PC-9 (cell line): Measurements from ENCODE around the gene PTGFRN. TPM values are rescaled to one million over a fixed set of nuclear protein-coding genes. Genes with fewer than 3 reads are reported as not detected.

Experiments used
- BruUV-seq: library from RNA; stranded (reverse); fragments of 400-500 nt; replicated peaks from 2 replicates; lab custom pipeline; 2021; lab: Mats Ljungman, UMichigan
- CTCF ChIA-PET: fragments of 300-600 bp; sonication (Branson Sonifier 250); formaldehyde crosslinking; loops from one replicate; lab custom pipeline; 2022; ENCODE audit warnings: antibody characterized with exemption; lab: Charles Lee
- POLR2A ChIA-PET: fragments of 300-600 bp; sonication (Branson Sonifier 250); formaldehyde crosslinking; loops from one replicate; lab custom pipeline; 2022; ENCODE audit warnings: antibody characterized with exemption; ENCODE audit not compliant: unreplicated experiment; lab: Charles Lee
- DNase-seq, 2 experiments: peaks; one replicate each; pipeline versions ENCODE4 v3.0.0 to v3.0.0-alpha.2; 2015 to 2022; ENCODE audit warnings: mixed read lengths in 1 of 2
- H2AFZ ChIP-seq: fragments of 200-600 bp; sonication (generic); 2 replicates; pipeline ENCODE4 v1.8.1; 2017; ENCODE audit warnings: antibody characterized with exemption
- H3F3A ChIP-seq: fragments of 200-600 bp; sonication (generic); 2 replicates; pipeline ENCODE4 v1.8.1; 2017; ENCODE audit warnings: antibody characterized with exemption, mild to moderate bottlenecking, low read depth; ENCODE audit not compliant: insufficient read depth
- H3K27ac ChIP-seq: fragments of 200-600 bp; sonication (generic); 2 replicates; pipeline ENCODE4 v1.6.1; 2016; ENCODE audit warnings: mixed run types
- H3K27me3 ChIP-seq: fragments of 200-600 bp; sonication (generic); 2 replicates; pipeline ENCODE4 v1.6.1; 2016; ENCODE audit warnings: low read depth, mixed run types; ENCODE audit not compliant: insufficient read depth
- H3K36me3 ChIP-seq: fragments of 200-600 bp; sonication (generic); 2 replicates; pipeline ENCODE4 v1.6.1; 2016; ENCODE audit warnings: low read depth, mixed run types
- H3K4me1 ChIP-seq: fragments of 200-600 bp; sonication (generic); replicated peaks from 2 replicates; pipeline ENCODE4 v1.6.1; 2016; ENCODE audit warnings: mixed run types; ENCODE audit not compliant: insufficient read depth
- H3K4me2 ChIP-seq: fragments of 200-600 bp; sonication (generic); 2 replicates; pipeline ENCODE4 v1.6.1; 2017; ENCODE audit warnings: mixed run types
- H3K4me3 ChIP-seq: fragments of 200-600 bp; sonication (generic); 2 replicates; pipeline ENCODE4 v1.6.1; 2016; ENCODE audit warnings: mixed run types
- H3K79me2 ChIP-seq: fragments of 200-600 bp; sonication (generic); 2 replicates; pipeline ENCODE4 v1.6.1; 2017; ENCODE audit warnings: low read depth, mixed run types
- H3K9me2 ChIP-seq: fragments of 200-600 bp; sonication (generic); 2 replicates; pipeline ENCODE4 v1.8.1; 2017; ENCODE audit warnings: mild to moderate bottlenecking; ENCODE audit not compliant: insufficient read depth
- H3K9me3 ChIP-seq: fragments of 200-600 bp; sonication (generic); 2 replicates; pipeline ENCODE4 v1.8.1; 2016; ENCODE audit warnings: low read depth; ENCODE audit not compliant: insufficient read depth
- H4K20me1 ChIP-seq: fragments of 200-600 bp; sonication (generic); 2 replicates; pipeline ENCODE4 v1.8.1; 2017; ENCODE audit not compliant: insufficient read depth
- EZH2 ChIP-seq: fragments of 200-600 bp; sonication (generic); IDR thresholded peaks from 2 replicates; pipeline ENCODE4 v1.8.0; 2017; ENCODE audit warnings: antibody characterized with exemption, low read depth
- intact Hi-C: fragments of 100-400 bp; cut with micrococcal nuclease; formaldehyde crosslinking; loops from one replicate; pipeline ENCODE4 v1.10.0; 2022; ENCODE audit not compliant: unreplicated experiment
- total RNA-seq: library from RNA; stranded (reverse); gene quantifications from 2 replicates; pipeline ENCODE4 v1.2.3, GENCODE V29; 2021
- TF ChIP-seq, protein P1 (sequence below): fragments of 200-600 bp; sonication (generic); conservative IDR thresholded peaks from 2 replicates; pipeline ENCODE4 v1.6.1; 2017; ENCODE audit warnings: mixed run types, antibody characterized with exemption, mild to moderate bottlenecking, moderate library complexity

The PTGFRN gene
- total RNA-seq, 1 experiment from 2014 or later, result 87.3 TPM

DNA sequence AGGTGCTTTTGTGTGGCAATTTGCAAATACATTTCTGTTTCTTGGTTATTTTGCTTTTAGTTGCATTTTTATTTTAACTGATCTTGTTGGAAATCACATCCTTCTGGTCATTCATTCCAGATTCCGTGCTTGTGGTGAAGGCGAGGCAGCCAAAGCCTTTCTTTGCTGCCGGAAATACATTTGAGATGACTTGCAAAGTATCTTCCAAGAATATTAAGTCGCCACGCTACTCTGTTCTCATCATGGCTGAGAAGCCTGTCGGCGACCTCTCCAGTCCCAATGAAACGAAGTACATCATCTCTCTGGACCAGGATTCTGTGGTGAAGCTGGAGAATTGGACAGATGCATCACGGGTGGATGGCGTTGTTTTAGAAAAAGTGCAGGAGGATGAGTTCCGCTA, 57.1 kb downstream of the PTGFRN start:
- H3K4me1 ChIP-seq, result no peaks in the 10 kb centered on the region
- POLR2A ChIA-PET, result no interaction called here
- intact Hi-C loops, result no loop called here
- no peak overlapping the region for H3K27ac ChIP-seq
- H3K79me2 ChIP-seq, result no peaks in the 10 kb centered on the region
- H3K9me2 ChIP-seq, result no peaks in the 10 kb centered on the region
- H4K20me1 ChIP-seq, result no peaks in the 10 kb centered on the region
- no peak overlapping the region for H3K4me3 ChIP-seq
- peaks cover 17% of the 10 kb centered on the region; the same call in 1 of the 2 replicates for H3K36me3 ChIP-seq
- DNase-seq, result no peak
- H3K4me2 ChIP-seq, result no peak overlapping the region
- no peaks in the 10 kb centered on the region; the same call in 1 of the 2 replicates for H3F3A ChIP-seq
- no peak overlapping the region for H2AFZ ChIP-seq
- H3K27me3 ChIP-seq, result no peaks in the 10 kb centered on the region
- CTCF ChIA-PET, result no interaction called here
- BruUV-seq, result no TSS peak
- no peaks in the 10 kb centered on the region for H3K9me3 ChIP-seq
- TF ChIP-seq, protein P1, sequence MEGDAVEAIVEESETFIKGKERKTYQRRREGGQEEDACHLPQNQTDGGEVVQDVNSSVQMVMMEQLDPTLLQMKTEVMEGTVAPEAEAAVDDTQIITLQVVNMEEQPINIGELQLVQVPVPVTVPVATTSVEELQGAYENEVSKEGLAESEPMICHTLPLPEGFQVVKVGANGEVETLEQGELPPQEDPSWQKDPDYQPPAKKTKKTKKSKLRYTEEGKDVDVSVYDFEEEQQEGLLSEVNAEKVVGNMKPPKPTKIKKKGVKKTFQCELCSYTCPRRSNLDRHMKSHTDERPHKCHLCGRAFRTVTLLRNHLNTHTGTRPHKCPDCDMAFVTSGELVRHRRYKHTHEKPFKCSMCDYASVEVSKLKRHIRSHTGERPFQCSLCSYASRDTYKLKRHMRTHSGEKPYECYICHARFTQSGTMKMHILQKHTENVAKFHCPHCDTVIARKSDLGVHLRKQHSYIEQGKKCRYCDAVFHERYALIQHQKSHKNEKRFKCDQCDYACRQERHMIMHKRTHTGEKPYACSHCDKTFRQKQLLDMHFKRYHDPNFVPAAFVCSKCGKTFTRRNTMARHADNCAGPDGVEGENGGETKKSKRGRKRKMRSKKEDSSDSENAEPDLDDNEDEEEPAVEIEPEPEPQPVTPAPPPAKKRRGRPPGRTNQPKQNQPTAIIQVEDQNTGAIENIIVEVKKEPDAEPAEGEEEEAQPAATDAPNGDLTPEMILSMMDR, result no peak
- TF ChIP-seq EZH2, result no peak

DNA sequence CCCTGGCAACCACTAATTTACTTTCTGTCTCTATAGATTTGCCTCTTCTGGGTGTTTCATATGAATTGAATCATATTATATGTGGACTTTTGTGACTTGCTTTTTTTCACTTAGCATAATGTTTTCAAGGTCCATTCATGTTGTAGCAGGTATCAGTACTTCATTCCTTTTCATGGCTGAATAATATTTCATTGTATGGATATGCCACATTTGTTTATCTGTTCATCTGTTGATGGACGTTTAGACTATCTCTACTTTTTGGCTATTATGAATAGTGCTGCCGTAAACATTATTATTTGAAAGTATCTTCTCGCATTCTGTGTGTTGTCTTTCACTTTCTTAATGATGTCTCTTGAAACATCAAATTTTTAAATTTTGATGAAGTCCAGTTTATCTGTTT, 59.0 kb downstream of the PTGFRN start:
- no peak overlapping the region for H3K27ac ChIP-seq
- 0 out of 2 replicates have a peak, but pooled peaks cover under 1% of the 10 kb centered on the region for H3K9me3 ChIP-seq
- no peak overlapping the region for H3K4me2 ChIP-seq
- H3K4me1 ChIP-seq, result 0 out of 2 replicates have a peak, but pooled peaks cover 4% of the 10 kb centered on the region
- TF ChIP-seq, protein P1, result no peak
- no peak for TF ChIP-seq EZH2
- H3K4me3 ChIP-seq, result no peak overlapping the region
- intact Hi-C loops, result no loop called here
- H3F3A ChIP-seq, result no peaks in the 10 kb centered on the region; the same call in 1 of the 2 replicates
- H3K27me3 ChIP-seq, result no peaks in the 10 kb centered on the region
- DNase-seq, result no peak
- H3K36me3 ChIP-seq, result peaks cover 10% of the 10 kb centered on the region
- H3K79me2 ChIP-seq, result no peaks in the 10 kb centered on the region
- POLR2A ChIA-PET, result no interaction called here
- CTCF ChIA-PET, result no interaction called here
- BruUV-seq, result no TSS peak
- no peaks in the 10 kb centered on the region for H3K9me2 ChIP-seq
- no peak overlapping the region for H2AFZ ChIP-seq
- no peaks in the 10 kb centered on the region for H4K20me1 ChIP-seq

DNA sequence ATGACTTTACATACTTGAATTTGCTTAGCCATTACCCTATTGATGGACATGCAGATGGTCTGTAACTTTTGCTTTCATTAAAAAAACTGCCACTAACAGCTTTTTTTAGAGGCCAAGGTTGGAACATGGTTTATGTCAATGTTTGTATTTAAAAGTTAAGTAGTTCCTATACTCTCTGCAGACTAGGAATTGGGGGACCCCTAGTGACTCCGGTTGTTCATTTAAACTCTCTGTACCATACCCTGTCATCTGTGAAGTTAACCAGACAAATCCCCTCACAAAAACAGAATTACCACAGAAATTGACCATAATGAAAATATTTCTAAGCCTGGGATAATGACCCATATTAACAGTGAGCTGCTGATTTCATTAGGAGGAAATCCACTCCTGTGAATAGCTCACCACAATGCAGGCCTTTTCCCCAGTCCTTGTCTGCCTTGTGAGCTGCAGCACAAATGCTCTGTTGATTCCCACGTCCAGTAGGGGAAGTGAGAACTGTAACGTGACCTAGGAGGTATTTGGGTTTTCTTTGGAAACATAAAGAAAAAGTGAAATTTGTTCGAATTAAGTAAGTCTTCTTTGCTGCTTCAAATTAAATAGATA, 61.6 kb downstream of the PTGFRN start:
- Histone ChIP-seq H3F3A (no peaks in the 10 kb centered on the region; the same call in 1 of the 2 replicates), H3K4me3 (no peak overlapping the region), H3K9me3 (peaks cover 8% of the 10 kb centered on the region; the same call in 1 of the 2 replicates), H4K20me1 (no peaks in the 10 kb centered on the region), H3K27me3 (no peaks in the 10 kb centered on the region), H3K9me2 (no peaks in the 10 kb centered on the region), H3K36me3 (peaks cover 22% of the 10 kb centered on the region), H3K4me1 (0 out of 2 replicates have a peak, but pooled peaks cover 4% of the 10 kb centered on the region), H3K79me2 (no peaks in the 10 kb centered on the region), H3K27ac (no peak overlapping the region), H2AFZ (no peak overlapping the region), H3K4me2 (no peak overlapping the region)
- BruUV-seq, result no TSS peak
- CTCF ChIA-PET, result no interaction called here
- POLR2A ChIA-PET, result no interaction called here
- no peak for DNase-seq
- intact Hi-C loops, result no loop called here
- no peak for TF ChIP-seq EZH2
- TF ChIP-seq, protein P1, result no peak
